Stomach (tissue), 4 donors: ENCODE data around the gene ELAVL1.

Experiments
- POLR2A ChIP-seq, 4 donors: fragments of 450-650 bp; IDR thresholded peaks; one replicate each; pipeline ENCODE4 v1.6.1; 2016; ENCODE audit warnings: antibody characterized with exemption in 4 of 4, control low read depth in 2 of 4, mild to moderate bottlenecking in 1 of 4, moderate library complexity in 1 of 4
- TF ChIP-seq, protein P1 (sequence below), 7 experiments: fragments of 450-650 bp in 4 of 7; fragments of 200-600 bp in 3 of 7; sonication (generic) in 3 of 7; IDR thresholded peaks; one replicate each; pipeline ENCODE4 v1.5.1; 2016 to 2019; ENCODE audit warnings: antibody characterized with exemption in 7 of 7, control low read depth in 2 of 7, mild to moderate bottlenecking in 1 of 7

- TF ChIP-seq, protein P1, sequence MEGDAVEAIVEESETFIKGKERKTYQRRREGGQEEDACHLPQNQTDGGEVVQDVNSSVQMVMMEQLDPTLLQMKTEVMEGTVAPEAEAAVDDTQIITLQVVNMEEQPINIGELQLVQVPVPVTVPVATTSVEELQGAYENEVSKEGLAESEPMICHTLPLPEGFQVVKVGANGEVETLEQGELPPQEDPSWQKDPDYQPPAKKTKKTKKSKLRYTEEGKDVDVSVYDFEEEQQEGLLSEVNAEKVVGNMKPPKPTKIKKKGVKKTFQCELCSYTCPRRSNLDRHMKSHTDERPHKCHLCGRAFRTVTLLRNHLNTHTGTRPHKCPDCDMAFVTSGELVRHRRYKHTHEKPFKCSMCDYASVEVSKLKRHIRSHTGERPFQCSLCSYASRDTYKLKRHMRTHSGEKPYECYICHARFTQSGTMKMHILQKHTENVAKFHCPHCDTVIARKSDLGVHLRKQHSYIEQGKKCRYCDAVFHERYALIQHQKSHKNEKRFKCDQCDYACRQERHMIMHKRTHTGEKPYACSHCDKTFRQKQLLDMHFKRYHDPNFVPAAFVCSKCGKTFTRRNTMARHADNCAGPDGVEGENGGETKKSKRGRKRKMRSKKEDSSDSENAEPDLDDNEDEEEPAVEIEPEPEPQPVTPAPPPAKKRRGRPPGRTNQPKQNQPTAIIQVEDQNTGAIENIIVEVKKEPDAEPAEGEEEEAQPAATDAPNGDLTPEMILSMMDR (IDR thresholded peaks at IDR 0.05) = no peak
- TF ChIP-seq POLR2A (IDR thresholded peaks at IDR 0.05) = no peak
Measured at GRCh38 chr19:7973883-7974282, 31.6 kb downstream of the ELAVL1 start.
